Esophagus squamous epithelium (tissue), 4 donors: ENCODE results near the gene CHCHD3.

ENCODE experiments used
- POLR2A ChIP-seq, 4 donors: fragments of 450-650 bp; IDR thresholded peaks; one replicate each; pipeline ENCODE4 v1.6.1; 2017; ENCODE audit warnings: antibody characterized with exemption in 4 of 4, mild to moderate bottlenecking in 4 of 4, moderate library complexity in 3 of 4
- TF ChIP-seq, protein P1 (sequence below), 6 experiments: fragments of 450-650 bp in 4 of 6; fragments of 200-600 bp in 2 of 6; sonication (generic) in 2 of 6; IDR thresholded peaks; one replicate each; pipeline ENCODE4 v1.5.1; 2016 to 2019; ENCODE audit warnings: antibody characterized with exemption in 6 of 6, mild to moderate bottlenecking in 4 of 6, moderate library complexity in 4 of 6

- TF ChIP-seq, protein P1, sequence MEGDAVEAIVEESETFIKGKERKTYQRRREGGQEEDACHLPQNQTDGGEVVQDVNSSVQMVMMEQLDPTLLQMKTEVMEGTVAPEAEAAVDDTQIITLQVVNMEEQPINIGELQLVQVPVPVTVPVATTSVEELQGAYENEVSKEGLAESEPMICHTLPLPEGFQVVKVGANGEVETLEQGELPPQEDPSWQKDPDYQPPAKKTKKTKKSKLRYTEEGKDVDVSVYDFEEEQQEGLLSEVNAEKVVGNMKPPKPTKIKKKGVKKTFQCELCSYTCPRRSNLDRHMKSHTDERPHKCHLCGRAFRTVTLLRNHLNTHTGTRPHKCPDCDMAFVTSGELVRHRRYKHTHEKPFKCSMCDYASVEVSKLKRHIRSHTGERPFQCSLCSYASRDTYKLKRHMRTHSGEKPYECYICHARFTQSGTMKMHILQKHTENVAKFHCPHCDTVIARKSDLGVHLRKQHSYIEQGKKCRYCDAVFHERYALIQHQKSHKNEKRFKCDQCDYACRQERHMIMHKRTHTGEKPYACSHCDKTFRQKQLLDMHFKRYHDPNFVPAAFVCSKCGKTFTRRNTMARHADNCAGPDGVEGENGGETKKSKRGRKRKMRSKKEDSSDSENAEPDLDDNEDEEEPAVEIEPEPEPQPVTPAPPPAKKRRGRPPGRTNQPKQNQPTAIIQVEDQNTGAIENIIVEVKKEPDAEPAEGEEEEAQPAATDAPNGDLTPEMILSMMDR (IDR thresholded peaks at IDR 0.05): no peak
- TF ChIP-seq POLR2A (IDR thresholded peaks at IDR 0.05): no peak
These were observed 313.8 kb downstream of the CHCHD3 start for GRCh38 chr7:132768099-132768498.
